ENCODE results near the gene TMEM39B. TPM values are rescaled to one million over a fixed set of nuclear protein-coding genes. Genes with fewer than 3 reads are reported as not detected.
A peak's percentile ranks its signal among the peaks of the same experiment; 100 is the strongest.

TMEM39B gene
- total and polyA plus RNA-seq, 2 donors (not counting 3 experiments of a cell fraction or from before 2014, with no cell fraction given), result 47.3 to 64.3 TPM

DNA sequence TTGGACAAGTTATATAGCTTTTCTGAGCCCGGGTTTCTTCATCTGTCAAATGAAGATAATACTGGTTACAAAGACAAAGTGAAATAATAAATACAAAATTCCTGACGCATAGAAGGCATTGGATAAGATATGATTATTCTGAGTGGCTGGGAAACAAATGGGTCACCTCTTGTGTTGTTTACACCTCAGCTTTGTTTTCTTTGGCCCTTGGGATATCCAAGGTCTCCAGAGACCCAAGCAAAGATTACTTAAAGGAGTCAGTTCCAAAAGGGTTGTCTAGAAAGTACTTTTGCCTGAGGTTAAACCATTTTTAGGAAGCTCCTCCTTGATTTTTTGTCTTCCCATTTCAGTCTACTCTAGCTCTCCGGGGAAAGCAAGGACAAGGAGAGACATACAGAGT is 49.4 kb upstream of the TMEM39B start:
- Histone ChIP-seq H3K36me3 (ENCODE audit: control insufficient read depth in 2 of 2, extremely low read depth in 1 of 2, insufficient read depth in 2 of 2, low read length in 2 of 2) (peaks cover 4 to 10% of the 10 kb centered on the region in 2 experiments), H2AFZ (ENCODE audit: low read depth, low read length) (no peak overlapping the region), H3K4me1 (ENCODE audit: control insufficient read depth, extremely low read depth, insufficient read depth, low read length) (peaks cover 4% of the 10 kb centered on the region), H3K27ac (ENCODE audit: insufficient read depth, low read depth, low read length) (no peak overlapping the region), H3K4me3 (replicated peaks in 1 of 3; ENCODE audit: insufficient read depth in 1 of 3, low read depth in 1 of 3, low read length in 3 of 3) (no peak overlapping the region), H3K27me3 (ENCODE audit: control insufficient read depth in 2 of 2, insufficient read depth in 2 of 2, low read length in 2 of 2) (no peaks in the 10 kb centered on the region), H3K4me2 (ENCODE audit: insufficient read depth, low read length) (no peak overlapping the region), H3K79me2 (ENCODE audit: control insufficient read depth, insufficient read depth, low read length) (peaks cover 98% of the 10 kb centered on the region), H4K20me1 (replicated peaks; ENCODE audit: control insufficient read depth, extremely low read depth, insufficient read depth, low read length) (peaks cover 15% of the 10 kb centered on the region), H3K9me1 (replicated peaks; ENCODE audit: control insufficient read depth, extremely low read depth, insufficient read depth, low read length) (no peaks in the 10 kb centered on the region), H3K9ac (replicated peaks; ENCODE audit: extremely low read depth, insufficient read depth, low read length) (no peak overlapping the region), H3K9me3 (replicated peaks; ENCODE audit: control insufficient read depth, insufficient read depth, low read length) (no peaks in the 10 kb centered on the region)
- no TSS peak for BruUV-seq (replicated peaks)
- TF ChIP-seq POLR2AphosphoS5 (IDR thresholded peaks at IDR 0.05; ENCODE audit: insufficient read depth, low read depth, low read length) (no peak), EZH2 (IDR thresholded peaks at IDR 0.05; ENCODE audit: borderline replicate concordance, low read depth, low read length, severe bottlenecking) (no peak), JUN (IDR thresholded peaks at IDR 0.05; ENCODE audit: borderline replicate concordance, insufficient read depth, insufficient read length, low read depth) (no peak), POLR2A (IDR thresholded peaks at IDR 0.05; ENCODE audit: low read depth, low read length) (no peak), MYC (IDR thresholded peaks at IDR 0.05; ENCODE audit: low read depth, low read length) (no peak), GATA2 (IDR thresholded peaks at IDR 0.05; ENCODE audit: insufficient read depth, insufficient read length, low read depth, low read length) (no peak), FOS (IDR thresholded peaks at IDR 0.05; ENCODE audit: borderline replicate concordance, insufficient read depth, low read length) (no peak)
- TF ChIP-seq, protein P1, sequence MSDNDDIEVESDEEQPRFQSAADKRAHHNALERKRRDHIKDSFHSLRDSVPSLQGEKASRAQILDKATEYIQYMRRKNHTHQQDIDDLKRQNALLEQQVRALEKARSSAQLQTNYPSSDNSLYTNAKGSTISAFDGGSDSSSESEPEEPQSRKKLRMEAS (IDR thresholded peaks at IDR 0.05; ENCODE audit: insufficient read depth, insufficient read length), result no peak
- TF ChIP-seq, protein P2, sequence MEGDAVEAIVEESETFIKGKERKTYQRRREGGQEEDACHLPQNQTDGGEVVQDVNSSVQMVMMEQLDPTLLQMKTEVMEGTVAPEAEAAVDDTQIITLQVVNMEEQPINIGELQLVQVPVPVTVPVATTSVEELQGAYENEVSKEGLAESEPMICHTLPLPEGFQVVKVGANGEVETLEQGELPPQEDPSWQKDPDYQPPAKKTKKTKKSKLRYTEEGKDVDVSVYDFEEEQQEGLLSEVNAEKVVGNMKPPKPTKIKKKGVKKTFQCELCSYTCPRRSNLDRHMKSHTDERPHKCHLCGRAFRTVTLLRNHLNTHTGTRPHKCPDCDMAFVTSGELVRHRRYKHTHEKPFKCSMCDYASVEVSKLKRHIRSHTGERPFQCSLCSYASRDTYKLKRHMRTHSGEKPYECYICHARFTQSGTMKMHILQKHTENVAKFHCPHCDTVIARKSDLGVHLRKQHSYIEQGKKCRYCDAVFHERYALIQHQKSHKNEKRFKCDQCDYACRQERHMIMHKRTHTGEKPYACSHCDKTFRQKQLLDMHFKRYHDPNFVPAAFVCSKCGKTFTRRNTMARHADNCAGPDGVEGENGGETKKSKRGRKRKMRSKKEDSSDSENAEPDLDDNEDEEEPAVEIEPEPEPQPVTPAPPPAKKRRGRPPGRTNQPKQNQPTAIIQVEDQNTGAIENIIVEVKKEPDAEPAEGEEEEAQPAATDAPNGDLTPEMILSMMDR (IDR thresholded peaks at IDR 0.05; ENCODE audit: extremely low read depth in 1 of 2, insufficient read depth in 1 of 2, low read depth in 1 of 2, low read length in 2 of 2), result no peak
- FAIRE-seq, result no peak
- dilution Hi-C loops (cut with MboI; ENCODE audit: extremely low pct_ligation_motif_present, low sequenced_read_pairs), result no loop called here
- peak; percentile 44 for DNase-seq (ENCODE audit: low read depth, low spot score)
- POLR2A ChIA-PET, result interaction anchor here (0.7 kb wide), 1 partner anchor 10 kb away, joined by 3 read pairs; the partner anchor contains the start of gene KHDRBS1
- CTCF ChIA-PET, result interaction anchor here (1.4 to 1.7 kb wide), 5 partner anchors 9 to 59 kb away, joined by 3 to 7 read pairs (median 6); no protein-coding TSS in a partner anchor
- intact Hi-C loops (cut with micrococcal nuclease), result no loop called here
